A673 (cell line): ENCODE results near the gene DUOXA1.

Experiments used
- EZH2 ChIP-seq: fragments of 200-600 bp; sonication (generic); IDR thresholded peaks from 2 replicates; pipeline ENCODE4 v1.6.1; 2017; ENCODE audit warnings: borderline replicate concordance, low read depth, mild to moderate bottlenecking, mixed read lengths, antibody characterized with exemption, low read length; ENCODE audit not compliant: poor library complexity, severe bottlenecking
- TF ChIP-seq, protein P1 (sequence below): fragments of 300-800, 200-600 bp; sonication (generic); conservative IDR thresholded peaks from 2 replicates; pipeline ENCODE4 v1.5.1; 2017; ENCODE audit warnings: low read depth, mild to moderate bottlenecking, antibody characterized with exemption, low read length, moderate library complexity, mixed read lengths

DNA sequence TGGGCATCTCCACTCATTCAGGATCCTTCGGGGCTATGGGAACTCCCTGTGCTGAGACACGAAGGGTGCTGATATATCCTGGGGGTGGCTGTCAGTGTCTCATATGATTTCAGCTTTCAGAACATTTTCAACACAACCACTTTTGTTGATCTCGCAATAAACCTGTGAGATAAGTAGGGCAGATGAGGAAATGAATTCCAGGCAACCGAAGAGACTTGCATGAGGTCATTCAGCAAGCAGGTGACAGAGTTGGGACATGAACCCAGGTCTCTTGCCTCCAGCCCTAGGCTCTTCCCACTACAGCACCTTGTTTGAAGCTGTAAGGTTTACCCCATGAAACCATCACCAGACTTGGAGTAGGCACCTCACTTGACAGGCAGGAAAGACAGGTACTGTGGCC, 16.7 kb upstream of the DUOXA1 start:
- TF ChIP-seq, protein P1, sequence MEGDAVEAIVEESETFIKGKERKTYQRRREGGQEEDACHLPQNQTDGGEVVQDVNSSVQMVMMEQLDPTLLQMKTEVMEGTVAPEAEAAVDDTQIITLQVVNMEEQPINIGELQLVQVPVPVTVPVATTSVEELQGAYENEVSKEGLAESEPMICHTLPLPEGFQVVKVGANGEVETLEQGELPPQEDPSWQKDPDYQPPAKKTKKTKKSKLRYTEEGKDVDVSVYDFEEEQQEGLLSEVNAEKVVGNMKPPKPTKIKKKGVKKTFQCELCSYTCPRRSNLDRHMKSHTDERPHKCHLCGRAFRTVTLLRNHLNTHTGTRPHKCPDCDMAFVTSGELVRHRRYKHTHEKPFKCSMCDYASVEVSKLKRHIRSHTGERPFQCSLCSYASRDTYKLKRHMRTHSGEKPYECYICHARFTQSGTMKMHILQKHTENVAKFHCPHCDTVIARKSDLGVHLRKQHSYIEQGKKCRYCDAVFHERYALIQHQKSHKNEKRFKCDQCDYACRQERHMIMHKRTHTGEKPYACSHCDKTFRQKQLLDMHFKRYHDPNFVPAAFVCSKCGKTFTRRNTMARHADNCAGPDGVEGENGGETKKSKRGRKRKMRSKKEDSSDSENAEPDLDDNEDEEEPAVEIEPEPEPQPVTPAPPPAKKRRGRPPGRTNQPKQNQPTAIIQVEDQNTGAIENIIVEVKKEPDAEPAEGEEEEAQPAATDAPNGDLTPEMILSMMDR, result no peak
- TF ChIP-seq EZH2, result no peak
